WERI-Rb-1 (cell line): ENCODE measurements around the gene TMED9.

Experiments used
- DNase-seq: peaks from one replicate; pipeline ENCODE4 v3.0.0-alpha.2; 2020
- H3K27ac ChIP-seq: fragments of 250-450 bp; sonication (Bioruptor Pico); 2 replicates; pipeline ENCODE4 v1.5.1; 2020; ENCODE audit warnings: mild to moderate bottlenecking, moderate library complexity
- H3K27me3 ChIP-seq: fragments of 250-450 bp; sonication (Bioruptor Pico); 2 replicates; pipeline ENCODE4 v1.5.1; 2021; ENCODE audit warnings: mild to moderate bottlenecking, low read depth, moderate library complexity; ENCODE audit not compliant: insufficient read depth, severe bottlenecking
- H3K36me3 ChIP-seq: fragments of 250-450 bp; sonication (Bioruptor Pico); 2 replicates; pipeline ENCODE4 v1.5.1; 2020; ENCODE audit warnings: mild to moderate bottlenecking, moderate library complexity
- H3K4me3 ChIP-seq: 2 replicates; pipeline ENCODE4 v1.5.1; 2011; ENCODE audit warnings: low read depth, mild to moderate bottlenecking, control low read depth, low read length
- H3K9me3 ChIP-seq: fragments of 250-450 bp; sonication (Bioruptor Pico); 2 replicates; pipeline ENCODE4 v1.5.1; 2021; ENCODE audit warnings: mild to moderate bottlenecking, moderate library complexity; ENCODE audit not compliant: severe bottlenecking
- TF ChIP-seq, protein P1 (sequence below): IDR thresholded peaks from 2 replicates; pipeline ENCODE4 v1.5.1; 2011; ENCODE audit warnings: low read depth, mild to moderate bottlenecking, control low read depth, inconsistent platforms, low read length

TMED9 gene

DNA sequence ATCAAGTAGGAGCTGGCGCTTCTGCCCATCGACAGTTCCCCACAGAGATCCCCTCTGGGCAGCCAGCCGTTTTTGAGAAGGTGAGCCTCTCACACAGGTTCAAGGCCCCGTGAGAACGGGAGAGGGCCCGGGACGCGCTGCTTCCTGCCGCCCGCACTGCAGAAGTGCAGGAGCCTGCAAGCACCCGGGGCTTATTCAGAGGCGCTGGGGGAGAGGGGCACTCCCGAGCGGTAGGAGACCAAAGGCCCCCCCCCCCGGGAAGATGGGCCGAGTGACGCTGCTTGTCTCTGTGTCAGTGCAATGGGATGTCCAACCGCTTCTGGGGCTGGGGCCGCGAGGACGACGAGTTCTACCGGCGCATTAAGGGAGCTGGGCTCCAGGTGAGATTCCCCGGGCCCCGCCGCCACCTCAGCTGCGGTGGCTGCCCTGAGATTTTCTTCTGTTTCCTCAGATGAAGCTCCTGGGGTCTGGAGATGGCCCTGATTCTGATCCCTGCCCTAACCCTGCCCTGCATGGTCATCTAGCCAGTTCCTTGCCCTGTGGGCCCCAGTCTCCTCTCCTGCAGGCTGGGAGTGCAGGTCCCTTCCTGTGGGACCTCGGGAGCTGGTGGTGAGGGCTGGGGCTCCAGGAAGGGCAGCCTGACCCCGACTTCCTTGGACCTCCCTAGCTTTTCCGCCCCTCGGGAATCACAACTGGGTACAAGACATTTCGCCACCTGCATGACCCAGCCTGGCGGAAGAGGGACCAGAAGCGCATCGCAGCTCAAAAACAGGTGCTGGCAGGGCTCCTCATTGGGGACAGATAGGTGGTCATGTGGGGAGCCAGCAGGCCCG, 16.5 kb downstream of the TMED9 start:
- H3K36me3 ChIP-seq: no peaks in the 10 kb centered on the region
- DNase-seq: no peak
- H3K27me3 ChIP-seq: no peaks in the 10 kb centered on the region
- no peak overlapping the region for H3K27ac ChIP-seq
- TF ChIP-seq, protein P1, sequence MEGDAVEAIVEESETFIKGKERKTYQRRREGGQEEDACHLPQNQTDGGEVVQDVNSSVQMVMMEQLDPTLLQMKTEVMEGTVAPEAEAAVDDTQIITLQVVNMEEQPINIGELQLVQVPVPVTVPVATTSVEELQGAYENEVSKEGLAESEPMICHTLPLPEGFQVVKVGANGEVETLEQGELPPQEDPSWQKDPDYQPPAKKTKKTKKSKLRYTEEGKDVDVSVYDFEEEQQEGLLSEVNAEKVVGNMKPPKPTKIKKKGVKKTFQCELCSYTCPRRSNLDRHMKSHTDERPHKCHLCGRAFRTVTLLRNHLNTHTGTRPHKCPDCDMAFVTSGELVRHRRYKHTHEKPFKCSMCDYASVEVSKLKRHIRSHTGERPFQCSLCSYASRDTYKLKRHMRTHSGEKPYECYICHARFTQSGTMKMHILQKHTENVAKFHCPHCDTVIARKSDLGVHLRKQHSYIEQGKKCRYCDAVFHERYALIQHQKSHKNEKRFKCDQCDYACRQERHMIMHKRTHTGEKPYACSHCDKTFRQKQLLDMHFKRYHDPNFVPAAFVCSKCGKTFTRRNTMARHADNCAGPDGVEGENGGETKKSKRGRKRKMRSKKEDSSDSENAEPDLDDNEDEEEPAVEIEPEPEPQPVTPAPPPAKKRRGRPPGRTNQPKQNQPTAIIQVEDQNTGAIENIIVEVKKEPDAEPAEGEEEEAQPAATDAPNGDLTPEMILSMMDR: no peak
- H3K9me3 ChIP-seq: no peaks in the 10 kb centered on the region
- no peak overlapping the region for H3K4me3 ChIP-seq

DNA sequence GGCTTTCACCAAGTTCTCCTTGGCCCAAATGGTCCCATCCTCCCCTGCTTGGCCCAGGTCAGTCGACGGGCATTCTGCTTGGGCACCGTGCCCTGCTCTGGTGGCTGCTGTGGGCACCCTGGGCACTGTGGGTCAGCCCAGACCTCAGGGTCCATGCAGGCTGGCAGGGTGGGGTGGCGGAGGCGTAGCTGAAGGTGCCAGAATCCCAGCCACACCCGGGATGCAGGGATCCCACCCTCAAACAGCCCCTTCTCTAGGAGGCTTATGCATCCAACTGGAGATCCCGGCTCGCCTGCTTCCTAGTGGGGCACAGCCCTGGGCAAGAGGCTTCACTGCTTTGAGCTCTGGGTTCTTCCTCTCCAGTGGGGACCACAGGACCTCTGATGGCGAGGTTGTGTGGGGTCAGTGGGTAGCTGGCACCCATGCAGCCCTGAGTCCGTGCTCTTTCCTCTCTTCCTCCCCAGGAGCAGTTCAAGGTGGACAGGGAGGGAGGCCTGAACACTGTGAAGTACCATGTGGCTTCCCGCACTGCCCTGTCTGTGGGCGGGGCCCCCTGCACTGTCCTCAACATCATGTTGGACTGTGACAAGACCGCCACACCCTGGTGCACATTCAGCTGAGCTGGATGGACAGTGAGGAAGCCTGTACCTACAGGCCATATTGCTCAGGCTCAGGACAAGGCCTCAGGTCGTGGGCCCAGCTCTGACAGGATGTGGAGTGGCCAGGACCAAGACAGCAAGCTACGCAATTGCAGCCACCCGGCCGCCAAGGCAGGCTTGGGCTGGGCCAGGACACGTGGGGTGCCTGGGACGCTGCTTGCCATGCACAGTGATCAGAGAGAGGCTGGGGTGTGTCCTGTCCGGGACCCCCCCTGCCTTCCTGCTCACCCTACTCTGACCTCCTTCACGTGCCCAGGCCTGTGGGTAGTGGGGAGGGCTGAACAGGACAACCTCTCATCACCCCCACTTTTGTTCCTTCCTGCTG, 17.4 kb downstream of the TMED9 start:
- TF ChIP-seq, protein P1: no peak
- H3K9me3 ChIP-seq: no peaks in the 10 kb centered on the region
- no peaks in the 10 kb centered on the region for H3K36me3 ChIP-seq
- H3K4me3 ChIP-seq: no peak overlapping the region
- no peak for DNase-seq
- no peaks in the 10 kb centered on the region for H3K27me3 ChIP-seq
- H3K27ac ChIP-seq: no peak overlapping the region

GRCh38 chr5:177610131-177610769, 18.2 kb downstream of the TMED9 start:
- no peak for DNase-seq
- no peak overlapping the region for H3K4me3 ChIP-seq
- H3K27ac ChIP-seq: no peak overlapping the region
- H3K9me3 ChIP-seq: no peaks in the 10 kb centered on the region
- TF ChIP-seq, protein P1: no peak
- no peaks in the 10 kb centered on the region for H3K27me3 ChIP-seq
- no peaks in the 10 kb centered on the region for H3K36me3 ChIP-seq

- Histone ChIP-seq H3K27me3 (no peaks in the 10 kb centered on the region), H3K36me3 (no peaks in the 10 kb centered on the region), H3K9me3 (no peaks in the 10 kb centered on the region), H3K27ac (no peak overlapping the region), H3K4me3 (no peak overlapping the region)
- no peak for DNase-seq
- TF ChIP-seq, protein P1: no peak
These were observed 18.9 kb downstream of the TMED9 start for GRCh38 chr5:177610770-177611445.

- no peak overlapping the region for H3K4me3 ChIP-seq
- no peak for DNase-seq
- H3K36me3 ChIP-seq: no peaks in the 10 kb centered on the region
- H3K27me3 ChIP-seq: no peaks in the 10 kb centered on the region
- H3K27ac ChIP-seq: no peak overlapping the region
- TF ChIP-seq, protein P1: no peak
- H3K9me3 ChIP-seq: no peaks in the 10 kb centered on the region
These were observed 19.6 kb downstream of the TMED9 start for GRCh38 chr5:177611446-177612214.
